ENCODE results near the gene HPS1. TPM values are rescaled to one million over a fixed set of nuclear protein-coding genes. Genes with fewer than 3 reads are reported as not detected.

The HPS1 gene
- total and polyA plus RNA-seq, 2 experiments from 2014 or later = 21.4 to 51.2 TPM

DNA sequence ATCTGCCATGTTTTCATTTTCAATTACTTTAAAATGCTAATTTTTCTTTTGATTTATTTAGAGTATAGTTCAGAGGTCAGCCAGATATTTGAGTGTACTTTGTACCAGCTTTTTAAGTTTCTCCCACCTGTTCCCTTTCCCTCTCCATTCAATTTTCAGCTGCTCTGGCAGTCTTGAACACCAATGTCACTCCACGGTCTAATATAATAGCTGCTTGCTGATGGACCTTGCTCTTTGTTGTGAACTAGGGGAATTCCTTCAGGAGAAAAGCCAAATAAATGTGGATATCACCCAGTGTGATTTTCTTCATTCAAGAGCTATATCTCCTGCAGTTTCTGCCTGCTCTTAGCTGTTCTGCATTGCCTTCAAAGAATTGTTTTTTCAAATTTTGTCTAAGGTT lies 3.9 kb upstream of the HPS1 start:
- Mint-ChIP-seq H3K4me3 (no peak overlapping the region), H3K27ac (no peak overlapping the region)
- ATAC-seq = no peak

More for the DNA sequence above, 3.9 kb upstream of the HPS1 start:
- peaks cover 5% of the 10 kb centered on the region; the same call in 1 of the 2 replicates for H3K9me2 ChIP-seq (ENCODE audit: insufficient read depth)
- no peaks in the 10 kb centered on the region for H3K9me3 Mint-ChIP-seq
- no peak overlapping the region for H3K4me2 ChIP-seq
- no peaks in the 10 kb centered on the region for H3K27me3 Mint-ChIP-seq (ENCODE audit: insufficient read depth, low read depth, poor library complexity)
- no peaks in the 10 kb centered on the region for H3K36me3 Mint-ChIP-seq (ENCODE audit: low read depth)
- H3K4me1 Mint-ChIP-seq = peaks cover 9% of the 10 kb centered on the region
- no peaks in the 10 kb centered on the region for H3F3A ChIP-seq (replicated peaks; ENCODE audit: low read depth)
- no peak overlapping the region for H3K27ac ChIP-seq (ENCODE audit: low read depth)
- no peak for DNase-seq (ENCODE audit: low spot score)
- H3K4me3 ChIP-seq = no peak overlapping the region
- H4K20me1 ChIP-seq (replicated peaks; ENCODE audit: insufficient read depth) = no peaks in the 10 kb centered on the region
- H3K27me3 ChIP-seq (ENCODE audit: insufficient read depth) = no peaks in the 10 kb centered on the region
- H3K36me3 ChIP-seq (ENCODE audit: insufficient read depth) = no peaks in the 10 kb centered on the region
- TF ChIP-seq JUNB (IDR thresholded peaks at IDR 0.05; ENCODE audit: unreplicated experiment) (no peak), EZH2phosphoT487 (IDR thresholded peaks at IDR 0.05; ENCODE audit: unreplicated experiment) (no peak), ZNF331 (CRISPR knock-in tag; IDR thresholded peaks at IDR 0.05; ENCODE audit: low read depth) (no peak), POLR2AphosphoS5 (IDR thresholded peaks at IDR 0.05; ENCODE audit: low read depth) (no peak), CREB1 (CRISPR knock-in tag; IDR thresholded peaks at IDR 0.05; ENCODE audit: low read depth) (no peak), ZNF114 (CRISPR knock-in tag; IDR thresholded peaks at IDR 0.05) (no peak), NANOG (IDR thresholded peaks at IDR 0.05; ENCODE audit: borderline replicate concordance) (no peak), STAT1 (IDR thresholded peaks at IDR 0.05; ENCODE audit: unreplicated experiment) (no peak), EZH2 (IDR thresholded peaks at IDR 0.05; ENCODE audit: low read depth, unreplicated experiment) (no peak)
- TF ChIP-seq, protein P1, sequence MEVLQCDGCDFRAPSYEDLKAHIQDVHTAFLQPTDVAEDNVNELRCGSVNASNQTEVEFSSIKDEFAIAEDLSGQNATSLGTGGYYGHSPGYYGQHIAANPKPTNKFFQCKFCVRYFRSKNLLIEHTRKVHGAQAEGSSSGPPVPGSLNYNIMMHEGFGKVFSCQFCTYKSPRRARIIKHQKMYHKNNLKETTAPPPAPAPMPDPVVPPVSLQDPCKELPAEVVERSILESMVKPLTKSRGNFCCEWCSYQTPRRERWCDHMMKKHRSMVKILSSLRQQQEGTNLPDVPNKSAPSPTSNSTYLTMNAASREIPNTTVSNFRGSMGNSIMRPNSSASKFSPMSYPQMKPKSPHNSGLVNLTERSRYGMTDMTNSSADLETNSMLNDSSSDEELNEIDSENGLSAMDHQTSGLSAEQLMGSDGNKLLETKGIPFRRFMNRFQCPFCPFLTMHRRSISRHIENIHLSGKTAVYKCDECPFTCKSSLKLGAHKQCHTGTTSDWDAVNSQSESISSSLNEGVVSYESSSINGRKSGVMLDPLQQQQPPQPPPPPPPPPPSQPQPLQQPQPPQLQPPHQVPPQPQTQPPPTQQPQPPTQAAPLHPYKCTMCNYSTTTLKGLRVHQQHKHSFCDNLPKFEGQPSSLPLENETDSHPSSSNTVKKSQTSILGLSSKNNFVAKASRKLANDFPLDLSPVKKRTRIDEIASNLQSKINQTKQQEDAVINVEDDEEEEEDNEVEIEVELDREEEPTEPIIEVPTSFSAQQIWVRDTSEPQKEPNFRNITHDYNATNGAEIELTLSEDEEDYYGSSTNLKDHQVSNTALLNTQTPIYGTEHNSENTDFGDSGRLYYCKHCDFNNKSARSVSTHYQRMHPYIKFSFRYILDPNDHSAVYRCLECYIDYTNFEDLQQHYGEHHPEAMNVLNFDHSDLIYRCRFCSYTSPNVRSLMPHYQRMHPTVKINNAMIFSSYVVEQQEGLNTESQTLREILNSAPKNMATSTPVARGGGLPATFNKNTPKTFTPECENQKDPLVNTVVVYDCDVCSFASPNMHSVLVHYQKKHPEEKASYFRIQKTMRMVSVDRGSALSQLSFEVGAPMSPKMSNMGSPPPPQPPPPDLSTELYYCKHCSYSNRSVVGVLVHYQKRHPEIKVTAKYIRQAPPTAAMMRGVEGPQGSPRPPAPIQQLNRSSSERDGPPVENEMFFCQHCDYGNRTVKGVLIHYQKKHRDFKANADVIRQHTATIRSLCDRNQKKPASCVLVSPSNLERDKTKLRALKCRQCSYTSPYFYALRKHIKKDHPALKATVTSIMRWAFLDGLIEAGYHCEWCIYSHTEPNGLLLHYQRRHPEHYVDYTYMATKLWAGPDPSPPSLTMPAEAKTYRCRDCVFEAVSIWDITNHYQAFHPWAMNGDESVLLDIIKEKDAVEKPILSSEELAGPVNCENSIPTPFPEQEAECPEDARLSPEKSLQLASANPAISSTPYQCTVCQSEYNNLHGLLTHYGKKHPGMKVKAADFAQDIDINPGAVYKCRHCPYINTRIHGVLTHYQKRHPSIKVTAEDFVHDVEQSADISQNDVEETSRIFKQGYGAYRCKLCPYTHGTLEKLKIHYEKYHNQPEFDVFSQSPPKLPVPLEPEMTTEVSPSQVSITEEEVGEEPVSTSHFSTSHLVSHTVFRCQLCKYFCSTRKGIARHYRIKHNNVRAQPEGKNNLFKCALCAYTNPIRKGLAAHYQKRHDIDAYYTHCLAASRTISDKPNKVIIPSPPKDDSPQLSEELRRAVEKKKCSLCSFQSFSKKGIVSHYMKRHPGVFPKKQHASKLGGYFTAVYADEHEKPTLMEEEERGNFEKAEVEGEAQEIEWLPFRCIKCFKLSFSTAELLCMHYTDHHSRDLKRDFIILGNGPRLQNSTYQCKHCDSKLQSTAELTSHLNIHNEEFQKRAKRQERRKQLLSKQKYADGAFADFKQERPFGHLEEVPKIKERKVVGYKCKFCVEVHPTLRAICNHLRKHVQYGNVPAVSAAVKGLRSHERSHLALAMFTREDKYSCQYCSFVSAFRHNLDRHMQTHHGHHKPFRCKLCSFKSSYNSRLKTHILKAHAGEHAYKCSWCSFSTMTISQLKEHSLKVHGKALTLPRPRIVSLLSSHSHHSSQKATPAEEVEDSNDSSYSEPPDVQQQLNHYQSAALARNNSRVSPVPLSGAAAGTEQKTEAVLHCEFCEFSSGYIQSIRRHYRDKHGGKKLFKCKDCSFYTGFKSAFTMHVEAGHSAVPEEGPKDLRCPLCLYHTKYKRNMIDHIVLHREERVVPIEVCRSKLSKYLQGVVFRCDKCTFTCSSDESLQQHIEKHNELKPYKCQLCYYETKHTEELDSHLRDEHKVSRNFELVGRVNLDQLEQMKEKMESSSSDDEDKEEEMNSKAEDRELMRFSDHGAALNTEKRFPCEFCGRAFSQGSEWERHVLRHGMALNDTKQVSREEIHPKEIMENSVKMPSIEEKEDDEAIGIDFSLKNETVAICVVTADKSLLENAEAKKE (CRISPR knock-in tag; IDR thresholded peaks at IDR 0.05) = no peak
- TF ChIP-seq, protein P2, sequence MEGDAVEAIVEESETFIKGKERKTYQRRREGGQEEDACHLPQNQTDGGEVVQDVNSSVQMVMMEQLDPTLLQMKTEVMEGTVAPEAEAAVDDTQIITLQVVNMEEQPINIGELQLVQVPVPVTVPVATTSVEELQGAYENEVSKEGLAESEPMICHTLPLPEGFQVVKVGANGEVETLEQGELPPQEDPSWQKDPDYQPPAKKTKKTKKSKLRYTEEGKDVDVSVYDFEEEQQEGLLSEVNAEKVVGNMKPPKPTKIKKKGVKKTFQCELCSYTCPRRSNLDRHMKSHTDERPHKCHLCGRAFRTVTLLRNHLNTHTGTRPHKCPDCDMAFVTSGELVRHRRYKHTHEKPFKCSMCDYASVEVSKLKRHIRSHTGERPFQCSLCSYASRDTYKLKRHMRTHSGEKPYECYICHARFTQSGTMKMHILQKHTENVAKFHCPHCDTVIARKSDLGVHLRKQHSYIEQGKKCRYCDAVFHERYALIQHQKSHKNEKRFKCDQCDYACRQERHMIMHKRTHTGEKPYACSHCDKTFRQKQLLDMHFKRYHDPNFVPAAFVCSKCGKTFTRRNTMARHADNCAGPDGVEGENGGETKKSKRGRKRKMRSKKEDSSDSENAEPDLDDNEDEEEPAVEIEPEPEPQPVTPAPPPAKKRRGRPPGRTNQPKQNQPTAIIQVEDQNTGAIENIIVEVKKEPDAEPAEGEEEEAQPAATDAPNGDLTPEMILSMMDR (conservative IDR thresholded peaks at IDR 0.05; ENCODE audit: low read depth in 2 of 2) = no peak
- TF ChIP-seq, protein P3, sequence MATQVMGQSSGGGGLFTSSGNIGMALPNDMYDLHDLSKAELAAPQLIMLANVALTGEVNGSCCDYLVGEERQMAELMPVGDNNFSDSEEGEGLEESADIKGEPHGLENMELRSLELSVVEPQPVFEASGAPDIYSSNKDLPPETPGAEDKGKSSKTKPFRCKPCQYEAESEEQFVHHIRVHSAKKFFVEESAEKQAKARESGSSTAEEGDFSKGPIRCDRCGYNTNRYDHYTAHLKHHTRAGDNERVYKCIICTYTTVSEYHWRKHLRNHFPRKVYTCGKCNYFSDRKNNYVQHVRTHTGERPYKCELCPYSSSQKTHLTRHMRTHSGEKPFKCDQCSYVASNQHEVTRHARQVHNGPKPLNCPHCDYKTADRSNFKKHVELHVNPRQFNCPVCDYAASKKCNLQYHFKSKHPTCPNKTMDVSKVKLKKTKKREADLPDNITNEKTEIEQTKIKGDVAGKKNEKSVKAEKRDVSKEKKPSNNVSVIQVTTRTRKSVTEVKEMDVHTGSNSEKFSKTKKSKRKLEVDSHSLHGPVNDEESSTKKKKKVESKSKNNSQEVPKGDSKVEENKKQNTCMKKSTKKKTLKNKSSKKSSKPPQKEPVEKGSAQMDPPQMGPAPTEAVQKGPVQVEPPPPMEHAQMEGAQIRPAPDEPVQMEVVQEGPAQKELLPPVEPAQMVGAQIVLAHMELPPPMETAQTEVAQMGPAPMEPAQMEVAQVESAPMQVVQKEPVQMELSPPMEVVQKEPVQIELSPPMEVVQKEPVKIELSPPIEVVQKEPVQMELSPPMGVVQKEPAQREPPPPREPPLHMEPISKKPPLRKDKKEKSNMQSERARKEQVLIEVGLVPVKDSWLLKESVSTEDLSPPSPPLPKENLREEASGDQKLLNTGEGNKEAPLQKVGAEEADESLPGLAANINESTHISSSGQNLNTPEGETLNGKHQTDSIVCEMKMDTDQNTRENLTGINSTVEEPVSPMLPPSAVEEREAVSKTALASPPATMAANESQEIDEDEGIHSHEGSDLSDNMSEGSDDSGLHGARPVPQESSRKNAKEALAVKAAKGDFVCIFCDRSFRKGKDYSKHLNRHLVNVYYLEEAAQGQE (IDR thresholded peaks at IDR 0.05; ENCODE audit: unreplicated experiment) = no peak
- TF ChIP-seq, protein P4, sequence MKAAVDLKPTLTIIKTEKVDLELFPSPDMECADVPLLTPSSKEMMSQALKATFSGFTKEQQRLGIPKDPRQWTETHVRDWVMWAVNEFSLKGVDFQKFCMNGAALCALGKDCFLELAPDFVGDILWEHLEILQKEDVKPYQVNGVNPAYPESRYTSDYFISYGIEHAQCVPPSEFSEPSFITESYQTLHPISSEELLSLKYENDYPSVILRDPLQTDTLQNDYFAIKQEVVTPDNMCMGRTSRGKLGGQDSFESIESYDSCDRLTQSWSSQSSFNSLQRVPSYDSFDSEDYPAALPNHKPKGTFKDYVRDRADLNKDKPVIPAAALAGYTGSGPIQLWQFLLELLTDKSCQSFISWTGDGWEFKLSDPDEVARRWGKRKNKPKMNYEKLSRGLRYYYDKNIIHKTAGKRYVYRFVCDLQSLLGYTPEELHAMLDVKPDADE (IDR thresholded peaks at IDR 0.05) = no peak
- H2AFZ ChIP-seq = no peak overlapping the region
- no peaks in the 10 kb centered on the region for H3K79me2 ChIP-seq (replicated peaks; ENCODE audit: insufficient read depth)
- H3K4me1 ChIP-seq (ENCODE audit: insufficient read depth) = peaks cover 7% of the 10 kb centered on the region
